Jurkat, Clone E6-1 (cell line): ENCODE measurements around the gene IQSEC1.

Experiments
- DNase-seq: peaks from one replicate; pipeline ENCODE4 v3.0.0-alpha.2; 2011; ENCODE audit warnings: low read depth, low spot score
- H3K4me3 ChIP-seq: 2 replicates; pipeline ENCODE4 v1.5.1; 2011; ENCODE audit warnings: mild to moderate bottlenecking, low read length, control low read depth, moderate library complexity

IQSEC1 gene

DNA sequence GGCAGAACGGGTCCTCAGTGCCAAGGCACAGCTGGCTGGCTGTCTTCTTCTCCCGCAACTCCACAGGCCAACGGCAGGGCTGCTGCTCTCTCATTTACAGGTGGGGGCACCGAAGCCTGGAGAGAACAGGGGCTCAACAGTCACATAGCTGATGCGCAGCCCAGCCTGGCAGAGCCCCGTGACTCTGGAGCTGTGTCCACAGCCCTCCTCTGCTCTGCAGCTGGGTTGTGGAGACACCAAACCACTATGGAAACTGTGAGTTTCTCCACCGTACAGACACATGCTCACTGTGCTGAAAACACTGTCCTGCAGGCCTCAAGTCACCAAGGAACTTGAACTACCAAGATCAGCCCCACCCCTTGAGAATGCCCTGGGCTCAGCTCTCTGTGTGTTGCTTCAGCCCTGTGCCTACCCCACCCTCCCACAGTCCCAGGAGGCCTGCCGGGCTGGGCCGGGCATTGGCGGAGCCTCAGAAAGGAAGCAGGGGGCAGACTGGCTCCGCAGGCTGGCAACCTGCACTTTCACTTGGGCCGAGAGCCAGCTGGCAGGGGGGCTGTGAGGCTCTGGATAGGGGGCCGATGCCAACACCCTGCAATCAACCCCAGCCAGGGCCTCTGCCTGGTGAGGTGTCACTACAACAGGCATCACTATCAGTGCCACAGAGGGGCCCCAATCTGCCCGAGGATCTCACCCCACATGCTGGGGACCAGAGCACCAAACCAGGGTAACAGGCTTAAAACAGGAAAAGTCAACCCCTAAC is 118.2 kb downstream of the IQSEC1 start:
- DNase-seq, result no peak

DNA sequence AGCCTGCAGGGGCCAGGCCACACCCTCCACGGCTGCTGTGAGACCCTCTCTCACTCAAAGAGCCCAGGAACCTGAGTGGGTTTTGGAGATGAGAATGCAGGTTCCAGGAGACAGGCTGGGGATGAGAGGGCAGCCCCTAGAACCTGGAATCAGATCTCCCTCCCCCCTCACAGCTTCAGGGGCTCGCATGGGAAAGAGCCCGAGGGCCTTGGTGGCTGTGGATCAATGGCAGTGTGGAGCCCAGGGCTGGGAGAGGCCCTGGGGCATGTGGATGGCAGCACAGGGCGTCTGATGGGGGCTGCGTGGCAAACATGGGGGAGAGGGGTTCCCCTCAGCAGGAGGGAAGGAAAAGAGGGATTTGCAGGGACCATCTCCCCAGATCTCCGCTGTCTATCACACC is 119.0 kb downstream of the IQSEC1 start:
- no peak for DNase-seq
- no peak overlapping the region for H3K4me3 ChIP-seq

More for the DNA sequence above, 118.2 kb downstream of the IQSEC1 start:
- H3K4me3 ChIP-seq, result no peak overlapping the region

DNA sequence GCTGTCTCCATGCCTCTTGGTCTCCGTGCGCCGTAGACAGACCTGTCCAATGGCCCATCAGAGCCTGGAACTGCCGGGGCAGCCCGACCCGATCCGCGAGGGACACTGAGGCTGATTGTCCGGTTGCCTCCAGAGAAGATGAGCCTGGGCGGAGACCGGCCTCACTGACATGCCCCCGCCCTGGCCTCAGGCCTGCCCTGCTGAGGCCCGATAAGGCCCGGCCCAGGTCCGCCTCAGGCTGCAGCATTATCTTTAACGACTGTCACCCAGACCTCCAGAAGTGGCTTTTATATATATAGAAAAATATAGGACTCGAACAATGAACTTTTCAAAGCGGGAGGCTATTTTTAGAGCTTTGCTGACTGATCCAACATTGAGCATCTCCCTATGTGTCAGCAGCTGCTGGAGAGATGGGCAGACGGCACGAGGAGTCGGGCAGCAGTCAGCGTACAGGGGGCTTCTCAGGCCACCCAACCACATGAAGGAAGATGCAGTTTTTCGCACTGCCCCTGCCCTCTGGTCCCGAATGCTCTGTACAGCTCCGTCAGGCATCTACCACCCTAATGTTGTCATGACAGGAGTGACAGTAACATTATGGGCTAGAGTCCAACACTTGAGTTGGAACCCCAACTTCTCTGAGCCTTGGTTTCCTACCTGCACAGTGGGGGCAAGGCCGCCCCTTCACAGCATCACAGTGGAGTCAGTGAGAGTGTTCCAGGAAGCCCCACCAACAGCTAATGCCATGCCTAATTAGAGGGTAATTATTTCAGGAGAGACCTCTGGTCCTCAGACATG is 119.8 kb downstream of the IQSEC1 start:
- DNase-seq, result no peak

DNA sequence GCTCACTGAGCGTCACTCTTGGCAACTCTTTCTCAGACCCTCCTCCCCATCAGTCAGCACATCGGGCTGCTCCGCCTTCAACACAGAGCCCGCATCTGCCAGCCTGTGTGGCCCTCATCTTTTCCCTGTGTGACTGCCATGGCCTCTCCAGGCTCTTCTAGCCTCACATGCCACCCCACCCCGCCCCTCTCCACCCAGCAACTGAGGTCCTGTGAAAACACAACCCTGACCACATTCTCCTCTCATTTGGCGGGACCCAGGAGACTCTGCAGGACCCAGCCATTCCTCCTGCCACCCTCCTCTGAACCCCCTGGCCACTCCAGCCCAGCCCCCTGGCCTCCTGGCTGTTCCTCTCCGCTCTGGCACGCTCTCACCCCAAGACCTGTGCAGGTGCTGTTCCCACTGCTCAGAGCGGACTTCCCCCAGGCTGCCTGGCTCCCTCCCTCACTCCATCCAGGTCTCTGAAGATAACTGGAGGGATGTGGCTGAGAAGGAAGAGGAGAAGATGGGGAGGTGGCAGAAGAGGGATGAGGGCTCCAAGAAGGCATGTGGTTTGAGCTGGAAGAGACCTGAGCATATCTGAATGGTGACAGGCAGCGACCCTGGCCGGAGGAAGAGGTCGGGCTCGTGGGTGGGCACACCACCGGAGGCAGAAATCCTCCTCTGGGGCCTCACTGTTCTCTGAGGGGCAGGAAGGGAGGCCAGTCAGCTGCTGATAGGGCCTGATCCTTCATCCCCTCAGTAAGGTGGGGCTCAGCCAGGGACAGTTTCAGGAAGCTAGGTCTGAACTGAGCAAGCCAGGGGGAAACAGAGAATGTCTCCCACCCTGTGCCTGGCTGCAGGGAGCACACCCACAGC is 120.7 kb downstream of the IQSEC1 start:
- no peak overlapping the region for H3K4me3 ChIP-seq
- no peak for DNase-seq

More for the DNA sequence above, 119.8 kb downstream of the IQSEC1 start:
- no peak overlapping the region for H3K4me3 ChIP-seq

DNA sequence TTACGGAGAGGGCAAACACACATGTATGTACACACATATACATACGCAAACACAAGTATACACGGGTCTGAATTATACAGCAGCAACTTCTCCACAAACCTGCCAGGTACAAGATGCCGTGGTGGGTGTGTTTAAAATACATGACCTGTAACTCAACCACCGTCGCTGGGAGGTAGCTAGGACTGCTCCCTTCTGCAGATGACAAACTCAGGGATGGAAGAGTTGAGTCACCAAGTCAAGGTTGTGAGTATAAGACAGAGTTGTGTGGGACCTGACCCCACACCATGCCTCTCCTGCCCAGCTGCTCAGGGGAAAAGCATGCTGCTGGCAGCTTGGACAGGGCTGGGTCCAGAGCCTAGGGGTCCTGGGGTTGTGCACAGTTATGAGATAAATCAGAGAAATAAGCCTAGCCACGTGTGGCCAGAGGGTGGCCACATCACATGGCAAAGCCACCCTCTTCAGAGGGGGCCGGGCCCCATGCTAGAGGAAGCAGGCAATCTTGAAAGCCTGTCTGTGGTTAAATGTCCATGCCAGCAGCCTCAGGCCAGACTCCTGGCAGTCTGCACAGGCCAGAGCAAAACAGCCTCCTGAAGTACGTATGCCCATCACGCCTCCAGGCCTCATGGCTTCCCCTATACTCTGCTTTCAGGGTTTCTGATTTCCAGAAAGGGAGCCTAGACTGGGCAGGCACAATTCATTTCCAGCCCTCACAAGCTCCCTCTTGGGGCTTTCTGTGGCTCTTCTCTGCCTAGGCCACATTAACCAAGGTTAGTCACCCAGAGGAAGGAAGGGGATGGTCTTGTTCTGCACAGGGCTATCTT is 124.1 kb downstream of the IQSEC1 start:
- H3K4me3 ChIP-seq, result no peak overlapping the region
- no peak for DNase-seq

DNA sequence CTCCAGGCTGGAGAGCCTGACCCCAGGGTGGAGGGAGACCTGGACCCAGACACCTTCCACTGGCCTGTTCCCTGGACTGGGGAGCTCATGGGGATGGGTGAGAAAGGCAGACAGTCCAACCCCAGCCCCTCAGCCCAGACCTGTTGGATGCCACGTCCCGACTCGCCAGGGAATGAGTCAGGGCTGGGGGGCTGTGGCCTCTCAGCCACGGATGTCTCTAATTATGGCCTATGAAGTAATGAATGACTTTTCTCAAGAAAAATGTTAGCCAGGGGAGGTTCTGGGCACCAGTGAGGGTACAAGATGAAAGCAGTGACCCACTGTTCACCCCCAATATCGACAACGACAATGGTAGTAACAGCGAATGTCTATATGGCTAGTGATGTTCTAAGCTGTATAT is 124.9 kb downstream of the IQSEC1 start:
- no peak overlapping the region for H3K4me3 ChIP-seq
- no peak for DNase-seq

DNA sequence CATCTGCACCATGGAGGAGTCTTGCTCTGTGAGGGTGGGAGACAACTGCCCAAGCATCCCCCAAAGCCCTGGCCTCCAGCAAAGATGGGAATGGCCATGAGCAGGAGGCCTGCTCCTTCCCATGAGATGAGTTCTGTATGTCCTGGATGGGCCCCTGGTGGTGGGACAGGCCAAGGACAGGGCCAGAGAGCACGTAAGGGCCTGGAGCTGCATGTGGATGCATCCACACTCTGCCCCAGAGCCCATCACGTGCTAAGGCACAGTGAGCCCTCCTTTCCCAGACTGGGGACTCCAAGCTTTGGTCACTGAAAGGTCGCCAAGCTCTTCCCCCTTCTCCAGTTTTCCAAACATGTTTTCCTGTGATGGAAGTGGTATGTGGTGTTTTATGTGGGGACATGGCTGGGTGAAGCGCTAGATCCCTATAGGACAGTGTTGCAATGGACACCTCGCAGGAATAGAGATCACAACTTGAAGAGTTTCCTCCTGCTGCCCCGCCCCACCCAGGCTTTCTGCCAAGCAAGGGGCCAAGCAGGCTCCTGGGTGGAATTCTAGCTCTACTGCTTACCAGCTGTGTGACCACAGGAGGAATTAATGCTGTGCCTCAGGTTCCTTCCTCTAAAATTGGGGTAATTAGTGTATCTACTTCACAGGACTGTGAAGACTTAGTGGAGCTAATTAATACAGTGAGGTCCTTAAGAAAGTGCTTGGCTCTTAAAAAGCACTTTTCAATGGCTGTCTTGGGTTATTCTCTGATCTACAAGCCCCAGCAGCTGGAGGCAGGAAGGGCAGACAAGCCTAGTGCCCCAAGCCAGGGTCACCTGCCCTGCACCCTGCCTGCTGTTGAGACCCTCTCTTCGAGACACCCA is 125.5 kb downstream of the IQSEC1 start:
- H3K4me3 ChIP-seq, result no peak overlapping the region
- DNase-seq, result no peak

DNA sequence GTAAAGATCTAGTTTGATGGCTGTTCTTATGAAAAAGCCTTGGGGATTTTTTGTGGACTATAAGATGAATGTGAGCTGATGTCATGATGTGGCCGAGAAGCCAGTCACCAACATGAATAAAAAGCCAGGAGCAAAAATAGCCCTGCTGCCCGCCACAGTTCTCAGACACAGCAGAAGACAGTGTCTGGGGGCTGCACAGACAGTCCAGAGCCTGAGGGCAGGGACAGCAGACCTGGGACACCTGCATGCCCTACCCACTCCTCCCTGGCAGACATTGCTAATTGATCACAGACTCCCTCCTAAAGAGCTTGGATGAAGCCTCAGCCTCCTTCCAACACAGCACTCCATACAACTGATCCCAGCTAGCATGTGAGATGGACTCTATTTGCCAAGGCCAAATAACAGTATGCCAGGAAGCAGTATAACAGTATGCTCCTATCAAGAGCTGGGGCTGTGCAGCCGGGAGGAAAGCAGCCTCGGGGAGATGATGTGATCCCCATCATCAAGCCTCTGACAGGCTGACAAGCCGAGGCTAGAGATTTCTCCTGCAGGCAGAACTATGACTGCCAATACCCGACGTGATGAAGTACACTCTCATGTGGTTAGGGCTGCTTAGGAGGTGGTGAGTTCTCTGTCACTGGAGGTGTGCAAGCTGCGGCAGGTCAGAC is 126.4 kb downstream of the IQSEC1 start:
- no peak overlapping the region for H3K4me3 ChIP-seq
- DNase-seq, result no peak

DNA sequence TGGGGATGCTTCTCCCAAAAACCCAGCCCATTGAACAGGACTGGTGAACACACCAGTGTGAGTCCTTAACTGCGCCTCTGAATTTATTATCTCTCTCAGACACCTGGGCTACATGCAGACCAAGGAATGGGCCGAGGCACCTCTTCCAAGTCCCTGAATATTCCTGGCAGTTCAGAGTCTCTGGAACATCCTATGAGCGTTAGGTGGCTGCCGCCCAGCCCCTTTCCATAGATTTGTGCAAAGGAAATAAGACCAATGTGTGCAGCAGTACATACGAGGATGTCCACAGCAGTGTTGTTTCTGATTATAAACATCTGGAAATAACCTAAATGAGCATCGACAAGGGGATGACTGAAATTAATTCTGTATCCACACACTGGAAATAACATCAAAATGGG is 127.0 kb downstream of the IQSEC1 start:
- DNase-seq, result no peak
- H3K4me3 ChIP-seq, result no peak overlapping the region

DNA sequence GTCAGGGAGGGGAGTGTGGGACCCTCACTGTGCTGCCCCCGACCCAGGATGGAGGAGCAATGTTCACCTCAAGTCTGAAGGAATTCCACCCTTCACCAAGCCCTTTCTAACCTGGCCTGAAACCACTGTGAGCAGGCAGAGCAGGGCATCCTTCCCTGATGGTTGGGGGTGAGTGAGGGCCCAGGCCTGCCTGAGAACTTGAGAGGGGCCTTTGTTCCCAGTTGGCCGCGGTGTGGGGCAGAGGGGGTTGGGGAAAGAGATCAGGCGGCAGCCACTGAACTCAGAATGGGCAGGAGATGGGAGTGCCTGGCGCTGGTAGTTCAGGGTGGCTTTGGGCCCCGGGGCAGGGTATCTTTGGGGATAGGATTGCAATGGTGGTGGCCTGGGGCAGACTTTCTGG is 128.4 kb downstream of the IQSEC1 start:
- DNase-seq, result no peak
- no peak overlapping the region for H3K4me3 ChIP-seq

DNA sequence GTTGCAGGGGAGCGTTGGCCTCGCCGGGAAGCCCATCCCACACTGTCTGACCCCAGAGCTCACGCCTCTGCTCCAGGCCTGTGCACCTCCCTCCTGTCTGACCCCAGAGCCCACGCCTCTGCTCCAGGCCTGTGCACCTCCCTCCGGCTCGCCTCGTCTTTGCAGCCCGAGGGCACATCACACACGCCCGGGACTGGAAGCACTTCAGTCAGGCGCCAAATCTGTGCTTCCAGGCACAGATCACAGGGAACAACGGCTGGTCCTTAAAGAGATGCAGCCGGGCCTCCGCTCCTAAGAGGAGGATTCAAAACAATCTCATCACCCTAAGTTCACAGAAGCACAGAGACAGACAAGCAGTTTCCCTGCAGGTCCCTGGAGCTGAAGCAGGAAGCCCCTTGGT is 128.8 kb downstream of the IQSEC1 start:
- DNase-seq, result no peak

DNA sequence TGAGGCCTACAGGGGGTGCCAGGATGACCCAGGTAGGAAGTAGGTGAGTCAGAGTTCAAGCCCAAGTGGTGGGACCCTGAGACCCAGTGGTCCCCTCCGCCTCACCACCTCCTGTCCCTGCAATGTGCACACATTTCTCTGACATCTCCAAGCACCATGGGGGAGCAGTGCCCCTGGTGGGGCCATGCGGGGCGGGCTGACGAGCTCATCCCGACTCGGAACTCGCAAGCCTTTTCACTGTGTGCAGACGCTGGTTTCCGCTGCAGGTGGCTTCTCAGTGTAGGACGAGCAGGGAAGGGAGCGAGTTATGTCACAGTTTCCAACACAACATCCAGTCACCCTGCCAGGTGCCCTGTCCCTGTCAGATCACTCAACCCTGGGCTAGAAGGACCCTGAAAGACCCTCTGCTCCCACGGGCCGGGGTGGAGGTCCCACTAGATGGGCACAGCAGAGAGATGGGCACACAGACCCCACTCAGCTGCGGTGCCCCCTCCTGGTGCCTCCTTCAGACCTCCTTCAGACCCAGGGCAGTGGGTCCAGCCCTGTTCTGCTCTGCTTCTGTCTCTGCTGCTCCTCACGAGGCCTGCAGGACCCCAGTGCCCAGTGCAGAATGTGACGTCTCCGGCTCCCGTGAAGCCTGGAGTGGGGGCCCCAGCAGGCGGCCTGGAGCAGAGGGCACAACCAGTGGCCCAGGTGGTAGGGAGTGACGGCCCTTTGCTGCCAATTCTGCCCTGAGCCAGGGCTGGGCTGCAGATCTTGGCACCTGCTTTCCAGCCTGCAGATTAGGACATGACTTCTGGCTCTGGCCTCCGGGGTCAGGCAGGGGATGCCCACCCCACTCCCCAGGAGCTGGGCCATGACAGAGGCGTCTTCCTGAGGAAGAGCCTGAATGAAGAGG is 129.9 kb downstream of the IQSEC1 start:
- DNase-seq, result no peak
- no peak overlapping the region for H3K4me3 ChIP-seq

More for the DNA sequence above, 128.8 kb downstream of the IQSEC1 start:
- H3K4me3 ChIP-seq, result no peak overlapping the region

DNA sequence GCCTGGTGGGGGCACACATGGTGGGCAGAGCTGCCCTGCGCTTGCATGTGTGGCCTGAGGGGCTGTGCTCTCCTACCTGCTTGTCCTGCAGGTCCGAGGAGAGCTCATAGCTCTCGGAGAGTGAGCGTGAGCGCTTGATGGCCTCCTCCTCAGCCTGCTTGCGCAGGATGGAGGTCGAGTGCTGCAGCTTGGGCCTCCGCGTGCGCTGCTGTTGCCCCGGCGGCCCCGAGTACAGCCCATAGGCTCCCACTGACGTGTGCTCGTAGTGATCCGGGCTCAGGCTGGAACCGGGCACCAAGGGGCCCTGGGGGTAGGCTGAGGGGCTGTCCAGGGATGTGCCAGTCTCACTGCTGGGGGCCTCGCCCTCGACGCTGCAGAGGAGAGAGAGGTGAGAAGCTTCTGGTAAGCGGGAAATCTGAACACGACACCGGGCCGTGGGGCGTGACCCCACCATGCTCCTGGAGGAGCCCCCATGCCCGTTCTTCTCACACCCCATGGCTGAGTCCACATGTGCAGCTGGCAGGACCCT is 131.7 kb downstream of the IQSEC1 start:
- no peak for DNase-seq
- no peak overlapping the region for H3K4me3 ChIP-seq

DNA sequence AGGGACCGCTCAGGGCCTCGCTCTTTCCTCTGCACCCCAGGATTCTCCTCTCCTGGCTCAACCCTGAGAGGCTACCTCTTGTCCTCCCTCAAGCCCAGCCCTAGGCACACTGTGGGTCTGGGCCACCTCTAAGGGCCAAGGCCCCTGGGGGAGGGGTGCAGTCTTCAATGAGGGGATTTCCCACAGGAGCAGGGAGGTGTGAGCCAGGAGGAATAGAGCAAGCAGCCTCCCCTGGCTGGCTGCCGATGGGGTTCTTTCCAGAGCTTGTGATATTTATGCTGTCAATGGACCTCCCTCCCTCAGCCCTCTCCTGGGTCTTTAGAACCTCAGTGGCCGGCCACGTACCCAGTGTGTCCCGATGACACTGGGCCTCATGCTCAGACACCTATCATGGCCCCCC is 132.4 kb downstream of the IQSEC1 start:
- no peak overlapping the region for H3K4me3 ChIP-seq
- no peak for DNase-seq

DNA sequence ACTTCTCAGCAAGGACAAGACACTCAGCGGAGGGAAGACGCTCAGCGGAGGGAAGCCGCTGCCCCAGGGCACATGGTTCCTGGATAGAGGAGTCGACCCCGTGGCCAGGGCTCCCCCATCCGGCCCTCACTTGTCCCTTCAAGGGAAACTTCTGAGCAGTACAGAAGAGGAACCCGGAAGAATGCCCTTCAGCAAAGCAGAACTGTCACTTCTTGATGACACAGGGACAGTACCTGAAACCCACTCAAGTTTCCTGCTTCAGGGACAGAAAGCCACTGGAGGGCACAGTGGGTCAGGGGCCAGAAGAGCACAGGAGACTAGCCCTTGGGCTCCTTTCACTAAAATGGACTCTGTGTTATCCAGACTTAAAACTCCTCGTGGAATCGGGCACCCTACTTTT is 134.1 kb downstream of the IQSEC1 start:
- H3K4me3 ChIP-seq, result no peak overlapping the region
- DNase-seq, result no peak

DNA sequence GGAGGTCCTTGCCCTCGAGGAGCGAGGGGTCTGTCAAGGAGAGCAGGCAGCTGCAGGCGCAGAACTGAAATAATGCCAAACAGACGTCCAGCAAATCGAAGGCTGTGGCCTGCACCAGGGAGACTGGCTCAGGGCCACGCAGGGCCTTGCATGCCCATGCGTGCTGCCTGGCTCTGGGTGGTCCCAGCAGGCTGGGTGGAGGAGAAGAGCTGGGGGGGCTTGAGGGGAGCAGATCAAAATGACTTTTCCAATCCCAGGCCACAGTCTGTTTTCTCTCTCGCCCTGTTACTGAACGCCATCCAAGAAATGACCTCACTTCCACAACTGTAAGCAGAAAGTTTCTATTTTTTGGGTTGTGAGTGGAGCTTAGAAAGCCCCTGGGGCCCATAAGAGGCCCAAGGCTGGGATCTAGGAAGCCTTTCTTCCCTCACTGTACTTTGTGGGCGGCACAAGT is 134.9 kb downstream of the IQSEC1 start:
- H3K4me3 ChIP-seq, result no peak overlapping the region
- DNase-seq, result no peak
